ENCODE results near the gene TM2D1. TPM values are rescaled to one million over a fixed set of nuclear protein-coding genes. Genes with fewer than 3 reads are reported as not detected.

The TM2D1 gene
- total RNA-seq, 1 experiment from 2014 or later, result 83.7 TPM

DNA sequence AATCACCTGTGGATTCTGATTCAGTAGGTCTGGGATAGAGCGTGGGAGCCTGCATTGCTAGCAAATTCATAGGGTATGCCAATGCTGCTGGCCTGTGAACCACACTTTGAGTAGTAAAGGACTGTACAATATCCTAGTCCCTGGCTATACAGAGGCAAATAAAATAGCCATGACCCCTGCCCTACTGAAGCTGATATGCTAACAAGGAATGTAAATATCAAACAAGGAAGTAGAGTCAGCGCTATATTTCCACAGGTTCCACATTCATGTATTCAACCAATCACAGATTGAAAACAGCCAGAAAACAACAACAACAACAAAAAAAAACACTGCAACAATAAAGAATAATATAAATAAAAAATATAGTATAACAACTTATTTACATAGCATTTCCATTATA lies 77.8 kb downstream of the TM2D1 start:
- DNase-seq (ENCODE audit: extremely low read depth, low read depth), result no peak

DNA sequence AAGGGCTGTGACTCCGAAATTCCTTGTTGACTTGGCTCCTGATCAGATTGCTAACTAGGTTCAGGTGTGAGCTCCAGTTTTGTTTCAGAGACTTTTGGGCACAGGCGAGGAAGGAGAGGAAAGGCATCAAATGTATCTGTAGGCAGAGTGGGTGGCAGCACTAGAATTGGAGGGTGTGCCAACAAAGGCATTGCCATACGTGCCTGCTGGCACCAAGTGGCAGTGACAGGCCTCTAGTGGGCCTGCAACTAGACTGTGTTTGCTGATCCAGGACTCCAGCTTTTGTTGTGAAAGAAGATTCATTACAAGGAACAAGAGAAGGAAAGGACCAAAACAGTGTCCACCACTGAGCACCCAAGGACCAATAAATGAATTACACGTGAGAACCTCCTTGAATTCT lies 79.5 kb downstream of the TM2D1 start:
- DNase-seq (ENCODE audit: extremely low read depth, low read depth), result no peak

DNA sequence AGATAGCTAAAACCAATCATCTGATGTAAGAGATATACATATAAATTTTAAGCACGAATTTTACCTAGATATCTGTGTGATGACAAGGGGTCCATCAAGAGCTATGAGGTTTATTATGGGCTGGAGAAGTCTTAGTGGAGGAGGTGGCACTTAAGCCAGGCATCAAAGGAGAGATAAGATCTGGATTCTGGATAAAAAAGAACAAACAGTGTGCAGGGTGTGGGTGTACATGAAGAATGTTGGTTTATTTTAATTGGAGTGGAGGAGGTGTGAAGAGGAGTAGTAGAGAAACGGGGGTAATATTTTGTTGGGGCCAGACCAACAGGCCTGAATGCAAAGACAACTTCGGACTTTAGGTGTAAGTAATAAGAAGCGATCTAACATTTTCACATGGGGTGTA lies 80.6 kb downstream of the TM2D1 start:
- no peak for DNase-seq (ENCODE audit: extremely low read depth, low read depth)

DNA sequence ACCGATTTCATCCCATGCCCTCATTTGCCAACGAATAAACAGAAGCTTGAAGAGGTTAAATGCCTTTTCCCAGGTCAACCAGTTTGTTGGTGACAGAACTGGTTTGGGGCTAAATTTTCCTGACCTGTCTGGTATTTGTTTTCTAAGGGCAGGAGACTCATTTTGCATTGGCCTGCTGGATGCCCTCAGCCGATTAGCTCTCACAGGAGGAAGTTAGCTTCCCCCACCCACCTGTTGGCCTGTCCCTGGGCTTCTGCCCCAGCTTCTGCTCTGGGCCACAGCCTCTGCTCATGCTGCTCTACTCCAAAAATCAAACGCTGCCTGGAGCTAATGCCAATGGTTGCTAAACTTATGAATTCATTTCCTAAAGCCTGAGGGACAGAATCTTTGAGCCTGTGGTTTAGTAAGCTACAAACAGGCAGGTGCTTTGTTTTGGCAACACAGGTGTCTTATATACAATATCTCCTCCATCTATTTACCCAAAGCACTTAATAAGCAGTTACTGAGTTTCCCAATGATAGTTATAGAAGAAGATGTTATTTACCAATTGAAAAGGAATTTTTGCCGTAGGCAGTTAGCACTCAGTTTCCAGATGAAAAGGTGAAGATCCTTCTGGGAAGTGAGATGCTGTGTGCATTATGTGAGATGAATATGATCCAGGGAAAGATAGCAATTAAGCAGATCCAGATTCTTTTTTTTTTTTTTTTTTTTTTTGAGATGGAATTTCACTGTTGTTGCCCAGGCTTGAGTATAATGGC lies 82.3 kb downstream of the TM2D1 start:
- DNase-seq (ENCODE audit: extremely low read depth, low read depth), result no peak

DNA sequence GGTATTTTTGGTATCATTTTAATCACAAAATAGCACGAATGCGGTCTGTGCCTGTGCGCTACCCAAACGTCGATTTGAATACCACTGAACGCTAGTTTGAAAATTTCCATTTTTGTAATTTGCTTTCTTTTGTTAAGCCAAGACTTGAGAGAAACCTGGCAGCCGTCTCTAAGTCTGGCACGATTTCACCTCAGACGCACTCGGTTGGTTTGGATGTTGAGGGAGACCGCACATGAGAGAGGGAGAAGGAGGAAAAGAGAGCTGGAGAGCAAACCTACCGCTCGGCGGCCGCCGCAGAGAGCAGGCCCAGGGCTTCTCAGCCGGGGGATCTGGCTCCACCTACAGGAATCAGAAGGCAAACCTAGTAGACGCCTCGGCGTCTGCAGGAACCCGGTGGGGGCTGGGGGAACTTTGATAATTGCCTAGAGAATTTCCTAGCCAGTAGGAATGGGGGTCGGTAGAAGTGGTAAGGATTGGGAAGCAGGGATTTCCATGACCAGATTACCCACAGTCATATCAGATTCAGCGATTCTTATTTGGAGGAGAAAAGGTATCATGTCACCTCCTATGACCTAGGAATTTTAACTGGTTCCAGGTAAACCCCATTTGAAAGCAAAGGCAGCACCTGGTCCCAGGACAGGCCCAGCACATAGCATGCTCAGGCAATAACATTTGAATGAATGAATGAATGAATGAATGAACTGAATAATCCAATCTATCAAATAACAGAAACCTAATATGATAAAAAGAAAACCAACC lies 83.2 kb downstream of the TM2D1 start:
- DNase-seq (ENCODE audit: extremely low read depth, low read depth), result peak; percentile 54

DNA sequence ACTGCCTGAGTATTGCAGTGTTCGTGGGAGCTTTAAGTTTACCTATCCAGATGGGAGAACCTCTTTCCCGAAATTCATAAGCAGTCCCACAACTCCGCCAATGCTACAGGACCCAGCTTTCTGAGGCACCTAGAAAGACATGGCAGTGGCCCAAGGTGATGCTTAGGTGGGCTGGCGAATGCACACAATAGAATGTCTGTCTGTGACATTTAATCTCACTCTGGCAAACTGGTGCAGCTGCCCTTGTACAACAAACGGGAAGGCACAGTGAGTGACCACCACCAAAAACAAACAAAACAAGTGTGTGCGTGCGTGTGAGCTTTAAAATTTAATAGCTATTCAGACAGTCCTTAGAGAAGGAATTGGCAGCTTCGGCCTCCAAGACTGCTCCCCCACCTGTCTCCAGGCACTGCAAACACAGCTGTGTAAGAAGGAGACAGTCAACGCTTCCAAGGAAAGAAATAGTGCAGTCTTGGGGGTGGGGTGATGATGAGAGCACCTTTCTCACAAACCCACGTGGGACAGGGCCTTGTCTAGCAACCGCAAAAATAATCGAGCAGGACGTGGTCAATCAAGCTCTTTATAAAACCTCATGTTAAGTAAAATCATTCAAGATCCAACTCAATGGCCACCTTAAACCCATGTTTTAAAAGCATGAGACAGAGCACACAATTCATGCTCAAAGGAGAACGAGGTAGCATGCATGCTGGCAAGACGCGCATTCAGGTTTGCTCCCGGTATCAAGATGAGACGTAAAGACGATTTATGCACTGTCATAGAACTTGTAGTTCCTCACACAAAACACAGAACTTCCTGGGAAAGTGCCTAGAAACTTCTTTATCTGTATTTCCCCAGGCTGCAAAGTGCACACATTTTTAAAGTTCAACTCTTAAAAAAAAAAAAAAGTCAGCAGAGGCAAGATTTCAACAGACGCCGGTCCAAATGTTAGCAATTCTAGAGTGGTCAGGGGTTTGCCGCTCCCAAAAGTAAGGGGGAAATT lies 84.1 kb downstream of the TM2D1 start:
- DNase-seq (ENCODE audit: extremely low read depth, low read depth), result no peak

DNA sequence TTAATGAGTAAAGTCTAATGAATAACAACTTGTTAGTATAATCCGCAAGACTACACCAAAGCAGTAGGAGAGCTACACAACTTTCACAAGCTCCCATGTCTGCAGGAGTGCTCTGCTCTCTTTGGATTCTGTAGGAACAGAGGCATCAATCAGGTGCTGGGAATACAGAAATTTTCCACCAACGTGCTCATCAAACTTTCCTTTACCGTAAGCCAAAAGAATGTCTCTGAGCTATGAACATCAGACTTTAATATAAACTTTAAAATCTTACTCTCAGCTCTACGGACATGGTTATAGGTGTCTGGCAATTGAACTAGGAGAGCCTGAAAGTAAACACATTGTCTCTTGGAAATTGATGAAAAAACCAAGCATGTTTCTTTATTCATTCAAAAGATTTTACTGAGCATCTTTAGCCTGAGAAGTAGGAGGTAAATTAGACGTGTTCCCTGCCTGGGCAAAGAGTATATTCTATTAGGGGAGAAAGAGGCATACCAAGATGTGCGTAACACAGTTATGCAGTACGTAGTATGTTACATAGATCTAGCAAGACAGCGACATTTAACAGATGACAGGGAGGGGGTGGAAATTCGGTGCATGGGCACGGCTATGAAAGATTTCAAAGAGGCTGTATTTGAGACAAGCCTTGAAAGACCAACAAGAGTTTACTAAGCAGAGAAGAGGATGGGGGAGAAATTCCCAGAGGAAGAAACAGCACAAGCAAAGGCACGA lies 85.2 kb downstream of the TM2D1 start:
- DNase-seq (ENCODE audit: extremely low read depth, low read depth), result no peak

DNA sequence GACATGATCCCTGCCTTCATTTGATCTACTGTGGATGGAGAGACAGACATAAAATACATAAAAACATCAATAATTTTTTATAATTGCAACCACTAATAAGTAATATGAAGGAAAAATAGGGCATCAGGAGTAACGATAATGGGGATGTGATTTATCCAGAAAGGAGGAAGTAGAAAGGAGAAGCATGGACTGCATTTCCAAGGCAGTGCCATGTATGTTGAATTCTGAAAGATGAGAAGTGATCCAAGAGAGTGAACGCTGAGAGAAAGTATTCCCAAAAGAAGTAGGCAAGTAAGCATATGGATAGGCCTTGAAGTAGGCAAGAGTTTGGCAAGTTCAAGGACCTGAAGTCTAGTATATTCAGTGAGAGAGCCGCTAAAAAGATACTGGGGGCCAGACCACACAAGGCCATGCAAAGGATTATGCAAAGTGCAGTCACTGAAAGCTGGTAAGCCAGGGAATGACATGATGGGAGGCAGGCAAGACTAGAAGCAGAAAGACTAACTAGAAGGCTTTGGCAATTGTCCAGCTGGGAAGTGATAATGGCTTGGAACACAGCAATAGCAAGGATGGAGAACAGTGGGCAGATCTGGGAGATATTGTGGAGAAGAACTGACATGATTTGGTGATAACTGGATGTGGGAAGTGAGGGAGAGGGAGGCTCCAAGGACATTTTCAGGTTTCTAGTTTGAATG lies 85.9 kb downstream of the TM2D1 start:
- DNase-seq (ENCODE audit: extremely low read depth, low read depth), result no peak

DNA sequence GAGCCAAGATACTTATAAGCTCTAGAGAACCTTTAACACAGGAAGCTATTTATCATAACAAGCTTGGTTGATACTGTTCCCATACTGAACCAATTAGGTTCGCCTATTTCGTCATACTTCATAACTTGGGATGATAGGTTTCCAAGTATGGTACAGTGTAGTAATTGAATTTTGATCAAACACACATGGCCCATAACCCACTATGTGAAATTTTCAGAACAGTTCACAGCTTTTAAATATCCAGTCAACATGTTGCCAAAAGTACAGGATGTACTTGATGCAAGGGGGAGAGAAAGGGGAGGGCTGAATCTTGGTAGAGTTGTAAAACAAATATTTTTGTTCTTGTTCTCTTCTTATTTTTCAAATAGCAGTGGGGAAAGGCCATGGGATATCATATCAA lies 86.6 kb downstream of the TM2D1 start:
- no peak for DNase-seq (ENCODE audit: extremely low read depth, low read depth)

DNA sequence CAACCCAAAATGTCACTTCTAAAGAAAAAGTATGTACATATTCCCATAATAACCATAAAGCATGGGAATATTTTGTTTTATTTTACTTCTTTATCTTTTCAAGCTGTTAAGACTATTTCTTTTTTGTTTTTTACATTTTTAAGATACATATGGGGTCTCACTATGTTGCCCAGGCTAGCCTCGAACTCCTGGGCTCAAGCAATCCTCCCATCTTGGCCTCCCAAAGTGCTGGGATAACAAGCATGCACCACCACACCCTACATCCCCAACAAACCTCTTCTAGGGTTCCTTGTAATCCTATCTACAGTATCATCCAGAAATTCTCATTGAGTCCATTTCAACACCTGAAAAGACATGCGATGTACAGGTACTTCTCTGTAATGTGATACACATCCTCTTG lies 87.5 kb downstream of the TM2D1 start:
- DNase-seq (ENCODE audit: extremely low read depth, low read depth), result no peak

DNA sequence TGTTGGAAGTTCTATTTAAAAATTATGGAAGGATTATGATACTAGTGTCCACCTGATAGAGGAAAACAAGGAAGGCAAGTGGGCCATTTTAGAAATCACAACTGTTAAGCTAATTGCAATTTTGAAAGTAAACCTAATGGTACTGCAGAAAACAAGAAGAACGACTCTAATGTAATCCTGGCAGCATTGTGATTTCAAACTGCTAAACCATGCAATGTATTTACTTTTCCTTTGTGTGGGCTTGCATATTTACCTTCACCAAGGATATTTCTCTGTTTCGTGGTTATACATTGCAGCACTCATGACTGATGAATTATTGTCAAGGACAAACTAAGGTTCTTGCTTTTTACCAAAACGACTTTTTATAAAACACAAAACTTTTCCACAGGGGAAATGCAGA lies 88.1 kb downstream of the TM2D1 start:
- no peak for DNase-seq (ENCODE audit: extremely low read depth, low read depth)

DNA sequence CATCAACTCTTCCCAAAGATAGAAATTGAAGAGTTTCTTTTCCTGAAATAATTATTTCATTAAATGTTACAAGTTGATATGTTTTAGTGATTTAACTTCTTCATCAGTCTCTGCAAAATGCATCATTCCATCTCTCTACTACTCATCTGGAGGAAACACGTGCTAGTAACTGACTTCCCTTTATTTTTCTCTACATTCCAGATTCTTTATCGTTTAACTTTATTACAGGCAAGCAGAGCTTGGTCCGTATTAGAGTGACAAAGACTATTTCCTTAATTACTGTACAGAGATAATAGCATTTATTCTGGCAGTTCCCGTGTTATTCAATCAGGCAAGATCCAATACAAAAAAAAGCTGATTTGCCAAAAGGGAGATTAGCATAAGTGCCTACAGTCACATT lies 88.6 kb downstream of the TM2D1 start:
- no peak for DNase-seq (ENCODE audit: extremely low read depth, low read depth)

DNA sequence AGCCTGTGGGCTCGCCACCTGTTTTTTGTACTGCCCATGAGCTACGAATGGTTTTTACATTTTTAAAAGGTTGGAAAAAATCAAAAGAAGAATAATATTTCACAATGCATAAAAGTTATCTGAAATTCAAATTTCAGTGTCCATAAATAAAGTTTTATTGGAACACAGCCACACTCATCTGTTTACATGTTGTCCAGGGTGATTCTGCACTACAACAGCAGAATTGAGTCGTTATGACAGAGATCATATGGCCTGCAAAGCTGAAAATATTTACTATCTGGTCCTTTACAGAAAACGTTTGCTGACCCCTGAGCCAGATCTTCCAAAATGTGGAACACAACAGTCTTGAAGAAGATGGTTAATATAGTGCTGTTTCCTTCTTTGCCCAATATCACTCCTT lies 89.4 kb downstream of the TM2D1 start:
- no peak for DNase-seq (ENCODE audit: extremely low read depth, low read depth)

DNA sequence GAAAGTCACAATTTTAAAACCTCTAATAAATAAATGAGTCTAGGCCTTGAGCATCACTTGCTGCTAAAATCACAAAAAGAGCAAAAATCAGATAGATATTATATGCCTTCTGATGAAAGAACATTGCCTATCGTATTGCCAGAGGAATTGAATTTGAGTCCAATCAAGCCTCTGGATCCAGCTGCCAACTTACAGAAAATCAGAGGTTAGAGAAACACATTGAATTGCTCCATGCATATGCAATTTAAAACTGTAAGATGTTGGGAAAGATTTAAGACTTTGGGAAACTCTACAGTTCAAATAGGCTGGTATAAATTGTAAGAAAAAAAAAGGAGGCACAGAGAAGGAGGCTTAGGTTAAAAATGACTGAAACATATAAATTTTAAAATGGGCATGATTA lies 93.5 kb downstream of the TM2D1 start:
- DNase-seq (ENCODE audit: extremely low read depth, low read depth), result no peak

Other genes starting within 250 kb of the TM2D1 start
- gene PATJ, start 17.3 kb upstream of the TM2D1 start, total RNA-seq (2014; rRNA removed; shearing (Covaris generic)), result 18.9 and 21.1 TPM in 2 replicates

Measured in NCI-H460 (cell line).